ENCODE measurements around the gene PRDX5.

PRDX5 gene

GRCh38 chr11:64284048-64284961 lies 33.6 kb upstream of the PRDX5 start, which contains the start of gene BAD:
BAD (minus strand) TSS chr11:64284665; CDS start chr11:64284368, 297 bp downstream.
- Histone ChIP-seq H3K36me3 (ENCODE audit: control insufficient read depth, insufficient read depth, low read length) (no peaks in the 10 kb centered on the region), H3K27ac (ENCODE audit: low read depth, low read length) (peak within 1 kb of the TSS; percentile 85)

GRCh38 chr11:64284962-64285884 lies 32.7 kb upstream of the PRDX5 start, which contains the start of gene GPR137:
GPR137 (plus strand) TSS chr11:64285848; CDS start chr11:64286525, 677 bp downstream.
- Histone ChIP-seq H3K9ac (ENCODE audit: low read depth, low read length) (0 out of 2 replicates have a peak within 1 kb of the TSS, but pooled peaks have one; percentile 12), H3K27me3 (ENCODE audit: control insufficient read depth, insufficient read depth, low read length) (peaks cover 17% of the 10 kb centered on the region), H3K27ac (ENCODE audit: low read depth, low read length) (peak within 1 kb of the TSS; percentile 85)

More at GRCh38 chr11:64284048-64284961, 33.6 kb upstream of the PRDX5 start, which contains the start of gene BAD:
- Histone ChIP-seq H3K9me3 (ENCODE audit: control insufficient read depth, insufficient read depth, low read length) (no peaks in the 10 kb centered on the region), H3K9ac (ENCODE audit: low read depth, low read length) (no peak within 1 kb of the TSS), H3K27me3 (ENCODE audit: control insufficient read depth, insufficient read depth, low read length) (peaks cover 8% of the 10 kb centered on the region), H3K4me1 (ENCODE audit: control insufficient read depth, insufficient read depth, low read length) (peaks cover 5% of the 10 kb centered on the region; the same call in 1 of the 2 replicates), H3K4me3 (ENCODE audit: low read depth, low read length) (peak within 1 kb of the TSS; percentile 96)

GRCh38 chr11:64285885-64286800 lies 31.8 kb upstream of the PRDX5 start:
- Histone ChIP-seq H3K9me3 (ENCODE audit: control insufficient read depth, insufficient read depth, low read length) (no peaks in the 10 kb centered on the region), H3K27me3 (ENCODE audit: control insufficient read depth, insufficient read depth, low read length) (peaks cover 26% of the 10 kb centered on the region), H3K4me1 (ENCODE audit: control insufficient read depth, insufficient read depth, low read length) (peaks cover 5% of the 10 kb centered on the region; the same call in 1 of the 2 replicates), H3K36me3 (ENCODE audit: control insufficient read depth, insufficient read depth, low read length) (no peaks in the 10 kb centered on the region), H3K27ac (ENCODE audit: low read depth, low read length) (no peak overlapping the region), H3K9ac (ENCODE audit: low read depth, low read length) (0 out of 2 replicates have a peak overlapping the region, but pooled peaks have one; percentile 12), H3K4me3 (ENCODE audit: low read depth, low read length) (peak overlapping the region; percentile 96)

More at GRCh38 chr11:64284962-64285884, 32.7 kb upstream of the PRDX5 start, which contains the start of gene GPR137:
- H3K4me1 ChIP-seq (ENCODE audit: control insufficient read depth, insufficient read depth, low read length): peaks cover 5% of the 10 kb centered on the region; the same call in 1 of the 2 replicates
- H3K9me3 ChIP-seq (ENCODE audit: control insufficient read depth, insufficient read depth, low read length): no peaks in the 10 kb centered on the region
- no peaks in the 10 kb centered on the region for H3K36me3 ChIP-seq (ENCODE audit: control insufficient read depth, insufficient read depth, low read length)
- H3K4me3 ChIP-seq (ENCODE audit: low read depth, low read length): peak within 1 kb of the TSS; percentile 96

- Histone ChIP-seq H3K9ac (ENCODE audit: low read depth, low read length) (no peak overlapping the region), H3K4me3 (ENCODE audit: low read depth, low read length) (no peak overlapping the region), H3K4me1 (ENCODE audit: control insufficient read depth, insufficient read depth, low read length) (peaks cover 5% of the 10 kb centered on the region; the same call in 1 of the 2 replicates), H3K27ac (ENCODE audit: low read depth, low read length) (no peak overlapping the region), H3K36me3 (ENCODE audit: control insufficient read depth, insufficient read depth, low read length) (no peaks in the 10 kb centered on the region), H3K27me3 (ENCODE audit: control insufficient read depth, insufficient read depth, low read length) (peaks cover 32% of the 10 kb centered on the region), H3K9me3 (ENCODE audit: control insufficient read depth, insufficient read depth, low read length) (no peaks in the 10 kb centered on the region)
These were observed 31.1 kb upstream of the PRDX5 start for GRCh38 chr11:64286801-64287159.

GRCh38 chr11:64287676-64288352 lies 30.1 kb upstream of the PRDX5 start:
- no peak overlapping the region for H3K27ac ChIP-seq (ENCODE audit: low read depth, low read length)
- peaks cover 5% of the 10 kb centered on the region; the same call in 1 of the 2 replicates for H3K4me1 ChIP-seq (ENCODE audit: control insufficient read depth, insufficient read depth, low read length)
- H3K4me3 ChIP-seq (ENCODE audit: low read depth, low read length): no peak overlapping the region
- no peaks in the 10 kb centered on the region for H3K9me3 ChIP-seq (ENCODE audit: control insufficient read depth, insufficient read depth, low read length)
- peaks cover 43% of the 10 kb centered on the region for H3K27me3 ChIP-seq (ENCODE audit: control insufficient read depth, insufficient read depth, low read length)
- no peaks in the 10 kb centered on the region for H3K36me3 ChIP-seq (ENCODE audit: control insufficient read depth, insufficient read depth, low read length)
- H3K9ac ChIP-seq (ENCODE audit: low read depth, low read length): no peak overlapping the region

GRCh38 chr11:64288353-64288750 lies 29.6 kb upstream of the PRDX5 start:
- Histone ChIP-seq H3K36me3 (ENCODE audit: control insufficient read depth, insufficient read depth, low read length) (no peaks in the 10 kb centered on the region), H3K4me1 (ENCODE audit: control insufficient read depth, insufficient read depth, low read length) (peaks cover 5% of the 10 kb centered on the region; the same call in 1 of the 2 replicates), H3K27me3 (ENCODE audit: control insufficient read depth, insufficient read depth, low read length) (peaks cover 48% of the 10 kb centered on the region), H3K27ac (ENCODE audit: low read depth, low read length) (no peak overlapping the region), H3K4me3 (ENCODE audit: low read depth, low read length) (no peak overlapping the region), H3K9ac (ENCODE audit: low read depth, low read length) (no peak overlapping the region), H3K9me3 (ENCODE audit: control insufficient read depth, insufficient read depth, low read length) (no peaks in the 10 kb centered on the region)

- Histone ChIP-seq H3K36me3 (ENCODE audit: control insufficient read depth, insufficient read depth, low read length) (no peaks in the 10 kb centered on the region), H3K27ac (ENCODE audit: low read depth, low read length) (no peak overlapping the region), H3K9me3 (ENCODE audit: control insufficient read depth, insufficient read depth, low read length) (no peaks in the 10 kb centered on the region), H3K4me1 (ENCODE audit: control insufficient read depth, insufficient read depth, low read length) (peaks cover 5% of the 10 kb centered on the region; the same call in 1 of the 2 replicates), H3K9ac (ENCODE audit: low read depth, low read length) (no peak overlapping the region), H3K4me3 (ENCODE audit: low read depth, low read length) (no peak overlapping the region), H3K27me3 (ENCODE audit: control insufficient read depth, insufficient read depth, low read length) (peaks cover 56% of the 10 kb centered on the region)
These were observed 28.8 kb upstream of the PRDX5 start for GRCh38 chr11:64289002-64289564.

- peaks cover 71% of the 10 kb centered on the region for H3K27me3 ChIP-seq (ENCODE audit: control insufficient read depth, insufficient read depth, low read length)
- H3K36me3 ChIP-seq (ENCODE audit: control insufficient read depth, insufficient read depth, low read length): no peaks in the 10 kb centered on the region
- H3K4me1 ChIP-seq (ENCODE audit: control insufficient read depth, insufficient read depth, low read length): peaks cover 5% of the 10 kb centered on the region; the same call in 1 of the 2 replicates
- no peaks in the 10 kb centered on the region for H3K9me3 ChIP-seq (ENCODE audit: control insufficient read depth, insufficient read depth, low read length)
- H3K9ac ChIP-seq (ENCODE audit: low read depth, low read length): no peak overlapping the region
- no peak overlapping the region for H3K27ac ChIP-seq (ENCODE audit: low read depth, low read length)
- peak overlapping the region; percentile 54 for H3K4me3 ChIP-seq (ENCODE audit: low read depth, low read length)
These were observed 27.3 kb upstream of the PRDX5 start for GRCh38 chr11:64290352-64291261.
